HCT116 (cell line): Measurements from ENCODE around the gene LOXL1.

Source experiments
- EZH2 ChIP-seq: fragments of 200-600 bp; sonication (generic); IDR thresholded peaks from 2 replicates; pipeline ENCODE4 v1.6.1; 2017; ENCODE audit warnings: antibody characterized with exemption, mixed run types
- MAX ChIP-seq: IDR thresholded peaks from 2 replicates; pipeline ENCODE4 v1.6.1; 2012
- RAD21 ChIP-seq: IDR thresholded peaks from 2 replicates; pipeline ENCODE4 v1.6.1; 2012; ENCODE audit warnings: low read depth, mild to moderate bottlenecking
- SIN3A ChIP-seq: IDR thresholded peaks from 2 replicates; pipeline ENCODE4 v1.6.1; 2012; ENCODE audit warnings: low read depth

GRCh38 chr15:73889762-73890124, 36.5 kb upstream of the LOXL1 start:
- TF ChIP-seq SIN3A (no peak), EZH2 (no peak), MAX (no peak), RAD21 (no peak)
